HG02938 (cell line): Measurements from ENCODE around the gene MDN1.
"Not testable (repeated sequence)": the region's sequence is repeated elsewhere in the genome, so short reads cannot be mapped to it uniquely, and the experiment has no call there.

Experiments used
- ATAC-seq: cut with Tn5 transposase; IDR thresholded peaks from one replicate; pipeline ENCODE4 v1.9.1; 2021; ENCODE audit warnings: mild to moderate bottlenecking, moderate library complexity; ENCODE audit not compliant: unreplicated experiment

The MDN1 gene

GRCh38 chr6:89819336-89820130 is at the start of gene MDN1:
MDN1 (minus strand) TSS chr6:89819794; CDS start chr6:89819607, 187 bp downstream.
- peak; percentile 90 for ATAC-seq

GRCh38 chr6:89866024-89866678 is 46.6 kb upstream of the MDN1 start:
- no peak for ATAC-seq

GRCh38 chr6:89862698-89863097 is 43.1 kb upstream of the MDN1 start:
- ATAC-seq = peak; percentile 21

- peak; percentile 74 for ATAC-seq
Measured at GRCh38 chr6:89862273-89862672, 42.7 kb upstream of the MDN1 start.

GRCh38 chr6:89859744-89860143 is 40.1 kb upstream of the MDN1 start:
- peak; percentile 48 for ATAC-seq

GRCh38 chr6:89858041-89858440 is 38.4 kb upstream of the MDN1 start:
- ATAC-seq = no peak

- no peak for ATAC-seq
Measured at GRCh38 chr6:89853068-89853467, 33.5 kb upstream of the MDN1 start.

- not testable (repeated sequence) for ATAC-seq
Measured at GRCh38 chr6:89847513-89847912, 27.9 kb upstream of the MDN1 start.

GRCh38 chr6:89843070-89843469 is 23.5 kb upstream of the MDN1 start:
- ATAC-seq = no peak

GRCh38 chr6:89842228-89842627 is 22.6 kb upstream of the MDN1 start:
- no peak for ATAC-seq

- ATAC-seq = no peak
Measured at GRCh38 chr6:89840538-89840937, 20.9 kb upstream of the MDN1 start.

GRCh38 chr6:89836639-89837222 is 17.1 kb upstream of the MDN1 start:
- ATAC-seq = no peak

- peak; percentile 95 for ATAC-seq
Measured at GRCh38 chr6:89834884-89835792, 15.5 kb upstream of the MDN1 start.

- ATAC-seq = no peak
Measured at GRCh38 chr6:89830170-89830809, 10.7 kb upstream of the MDN1 start.

GRCh38 chr6:89829472-89830169 is 10.0 kb upstream of the MDN1 start, which contains the start of gene CASP8AP2:
CASP8AP2 (plus strand) TSS chr6:89829880.
- peak; percentile 95 for ATAC-seq

- ATAC-seq = peak; percentile 27
Measured at GRCh38 chr6:89828988-89829471, 9.4 kb upstream of the MDN1 start.

GRCh38 chr6:89828475-89828987 is 8.9 kb upstream of the MDN1 start:
- not testable (repeated sequence) for ATAC-seq

GRCh38 chr6:89826029-89826528 is 6.5 kb upstream of the MDN1 start:
- no peak for ATAC-seq

GRCh38 chr6:89818977-89819335 is 638 bp downstream of the MDN1 start:
- ATAC-seq = peak; percentile 20
